DOHH2 (cell line): ENCODE measurements around the gene USP40.

ENCODE experiments used
- H3F3A ChIP-seq: fragments of 200-600 bp; sonication (generic), shearing (Covaris generic); 2 replicates; pipeline ENCODE4 v1.6.0; 2016; ENCODE audit warnings: antibody characterized with exemption, mild to moderate bottlenecking; ENCODE audit not compliant: control insufficient read depth, insufficient read depth
- H3K27ac ChIP-seq: fragments of 200-600 bp; sonication (generic); 2 replicates; pipeline ENCODE4 v1.5.1; 2014; ENCODE audit warnings: low read depth, mild to moderate bottlenecking, low read length, moderate library complexity
- H3K27me3 ChIP-seq: fragments of 200-600 bp; sonication (generic); 2 replicates; pipeline ENCODE4 v1.6.1; 2014; ENCODE audit warnings: mild to moderate bottlenecking, low read length, mixed read lengths; ENCODE audit not compliant: control insufficient read depth
- H3K36me3 ChIP-seq: fragments of 200-600 bp; sonication (generic); 2 replicates; pipeline ENCODE4 v1.6.1; 2014; ENCODE audit warnings: mild to moderate bottlenecking, low read length, moderate library complexity, mixed read lengths; ENCODE audit not compliant: control insufficient read depth
- H3K4me1 ChIP-seq: fragments of 200-600 bp; sonication (generic); 2 replicates; pipeline ENCODE4 v1.6.1; 2014; ENCODE audit warnings: mild to moderate bottlenecking, low read length, mixed read lengths; ENCODE audit not compliant: control insufficient read depth
- H3K4me2 ChIP-seq: fragments of 200-600 bp; sonication (generic); 2 replicates; pipeline ENCODE4 v1.6.0; 2014; ENCODE audit warnings: mild to moderate bottlenecking, low read length, moderate library complexity
- H3K4me3 ChIP-seq: fragments of 200-600 bp; sonication (generic); 2 replicates; pipeline ENCODE4 v1.5.1; 2014; ENCODE audit warnings: mild to moderate bottlenecking, low read length, mixed read lengths
- H3K79me2 ChIP-seq: fragments of 200-600 bp; sonication (generic); 2 replicates; pipeline ENCODE4 v1.6.1; 2014; ENCODE audit warnings: mild to moderate bottlenecking, low read length, mixed read lengths; ENCODE audit not compliant: control insufficient read depth
- H3K9me2 ChIP-seq: fragments of 200-600 bp; sonication (generic); replicated peaks from 2 replicates; pipeline ENCODE4 v1.6.1; 2014; ENCODE audit warnings: mild to moderate bottlenecking, low read length, mixed read lengths; ENCODE audit not compliant: control insufficient read depth
- H3K9me3 ChIP-seq: fragments of 200-600 bp; sonication (generic); 2 replicates; pipeline ENCODE4 v1.6.1; 2014; ENCODE audit warnings: antibody characterized with exemption, low read length, mixed read lengths; ENCODE audit not compliant: control insufficient read depth, insufficient read depth
- H4K20me1 ChIP-seq: fragments of 200-600 bp; sonication (generic); 2 replicates; pipeline ENCODE4 v1.6.0; 2014; ENCODE audit warnings: low read depth, mild to moderate bottlenecking, antibody characterized with exemption, low read length, moderate library complexity; ENCODE audit not compliant: control insufficient read depth, insufficient read depth
- CTCF ChIP-seq: fragments of 200-600 bp; sonication (generic); IDR thresholded peaks from one replicate; pipeline ENCODE4 v1.5.1; 2014; ENCODE audit warnings: antibody characterized with exemption, mild to moderate bottlenecking, low read depth, low read length; ENCODE audit not compliant: poor library complexity, severe bottlenecking
- EZH2phosphoT487 ChIP-seq: fragments of 200-600 bp; sonication (generic); IDR thresholded peaks from 2 replicates; pipeline ENCODE4 v1.6.1; 2017; ENCODE audit warnings: borderline replicate concordance, mild to moderate bottlenecking, antibody characterized with exemption, low read length, moderate library complexity, mixed read lengths

Gene USP40

GRCh38 chr2:233468047-233468740, 98.4 kb downstream of the USP40 start:
- no peak for TF ChIP-seq EZH2phosphoT487
- no peak for TF ChIP-seq CTCF

GRCh38 chr2:233466991-233467603, 99.5 kb downstream of the USP40 start:
- Histone ChIP-seq H3K27me3 (no peaks in the 10 kb centered on the region), H3K4me1 (no peaks in the 10 kb centered on the region), H3K4me3 (no peak overlapping the region), H3K9me2 (no peaks in the 10 kb centered on the region), H3K27ac (no peak overlapping the region), H3K79me2 (no peaks in the 10 kb centered on the region), H3K36me3 (peaks cover 56% of the 10 kb centered on the region), H3K4me2 (no peak overlapping the region), H3F3A (no peaks in the 10 kb centered on the region), H4K20me1 (no peaks in the 10 kb centered on the region), H3K9me3 (no peaks in the 10 kb centered on the region)
- no peak for TF ChIP-seq EZH2phosphoT487
- TF ChIP-seq CTCF: no peak

More at GRCh38 chr2:233468047-233468740, 98.4 kb downstream of the USP40 start:
- Histone ChIP-seq H3K9me2 (no peaks in the 10 kb centered on the region), H3K79me2 (no peaks in the 10 kb centered on the region), H3K4me2 (no peak overlapping the region), H3K4me1 (no peaks in the 10 kb centered on the region), H3K27ac (no peak overlapping the region), H3K9me3 (no peaks in the 10 kb centered on the region), H3K36me3 (peaks cover 46% of the 10 kb centered on the region), H4K20me1 (no peaks in the 10 kb centered on the region), H3F3A (no peaks in the 10 kb centered on the region), H3K27me3 (no peaks in the 10 kb centered on the region), H3K4me3 (no peak overlapping the region)

- no peaks in the 10 kb centered on the region for H3K9me2 ChIP-seq
- H3K9me3 ChIP-seq: no peaks in the 10 kb centered on the region
- TF ChIP-seq EZH2phosphoT487 (no peak), CTCF (no peak)
- H3K36me3 ChIP-seq: peaks cover 61% of the 10 kb centered on the region
- no peaks in the 10 kb centered on the region for H4K20me1 ChIP-seq
- no peaks in the 10 kb centered on the region for H3K79me2 ChIP-seq
- H3K4me2 ChIP-seq: no peak overlapping the region
- no peaks in the 10 kb centered on the region for H3K27me3 ChIP-seq
- no peak overlapping the region for H3K27ac ChIP-seq
- H3K4me3 ChIP-seq: no peak overlapping the region
- no peaks in the 10 kb centered on the region for H3K4me1 ChIP-seq
- H3F3A ChIP-seq: no peaks in the 10 kb centered on the region
Observed at GRCh38 chr2:233464531-233465240, 101.9 kb downstream of the USP40 start.
